KMS-11 (cell line): ENCODE measurements around the gene UBN2.

Experiments
- H2AFZ ChIP-seq: fragments of 200-600 bp; sonication (generic); 2 replicates; pipeline ENCODE4 v1.6.1; 2016; ENCODE audit warnings: antibody characterized with exemption, mixed run types, low read depth
- H3K27ac ChIP-seq: fragments of 200-600 bp; sonication (generic); 2 replicates; pipeline ENCODE4 v1.6.1; 2016; ENCODE audit warnings: mild to moderate bottlenecking, mixed run types
- H3K27me3 ChIP-seq: fragments of 200-600 bp; sonication (generic); 2 replicates; pipeline ENCODE4 v1.6.1; 2017; ENCODE audit warnings: mild to moderate bottlenecking, low read depth, mixed run types, moderate library complexity; ENCODE audit not compliant: insufficient read depth
- H3K36me3 ChIP-seq: fragments of 200-600 bp; sonication (generic); 2 replicates; pipeline ENCODE4 v1.6.1; 2017; ENCODE audit warnings: mild to moderate bottlenecking, mixed run types; ENCODE audit not compliant: insufficient read depth
- H3K4me1 ChIP-seq: fragments of 200-600 bp; sonication (generic); 2 replicates; pipeline ENCODE4 v1.6.1; 2016; ENCODE audit warnings: mild to moderate bottlenecking, low read depth, mixed run types; ENCODE audit not compliant: poor library complexity, severe bottlenecking
- H3K4me2 ChIP-seq: fragments of 200-600 bp; sonication (generic); 2 replicates; pipeline ENCODE4 v1.7.0; 2016; ENCODE audit warnings: mild to moderate bottlenecking, mixed run types
- H3K4me3 ChIP-seq: fragments of 200-600 bp; sonication (generic); IDR thresholded peaks from 2 replicates; pipeline ENCODE4 v1.6.1; 2017; ENCODE audit warnings: low read depth, low read length, mixed read lengths; ENCODE audit not compliant: insufficient read depth
- H3K79me2 ChIP-seq: fragments of 200-600 bp; sonication (generic); 2 replicates; pipeline ENCODE4 v1.6.1; 2016; ENCODE audit warnings: low read depth, mixed run types; ENCODE audit not compliant: insufficient read depth
- H3K9ac ChIP-seq: fragments of 200-600 bp; sonication (generic); 2 replicates; pipeline ENCODE4 v1.6.1; 2016; ENCODE audit warnings: mild to moderate bottlenecking, mixed run types
- H4K20me1 ChIP-seq: fragments of 200-600 bp; sonication (generic); 2 replicates; pipeline ENCODE4 v1.6.1; 2016; ENCODE audit warnings: mild to moderate bottlenecking, mixed run types; ENCODE audit not compliant: insufficient read depth
- TF ChIP-seq, protein P1 (sequence below): fragments of 200-600 bp; sonication (generic); conservative IDR thresholded peaks from 2 replicates; pipeline ENCODE4 v1.6.1; 2017; ENCODE audit warnings: low read depth, mild to moderate bottlenecking, antibody characterized with exemption, low read length, moderate library complexity, mixed read lengths

The UBN2 gene

GRCh38 chr7:139264220-139264619, 33.2 kb downstream of the UBN2 start:
- Histone ChIP-seq H3K27me3 (no peaks in the 10 kb centered on the region), H3K4me2 (no peak overlapping the region), H3K9ac (no peak overlapping the region), H3K79me2 (no peaks in the 10 kb centered on the region), H3K27ac (no peak overlapping the region), H3K4me3 (no peak overlapping the region), H2AFZ (no peak overlapping the region), H4K20me1 (no peaks in the 10 kb centered on the region), H3K4me1 (no peaks in the 10 kb centered on the region), H3K36me3 (peaks cover 7% of the 10 kb centered on the region)
- TF ChIP-seq, protein P1, sequence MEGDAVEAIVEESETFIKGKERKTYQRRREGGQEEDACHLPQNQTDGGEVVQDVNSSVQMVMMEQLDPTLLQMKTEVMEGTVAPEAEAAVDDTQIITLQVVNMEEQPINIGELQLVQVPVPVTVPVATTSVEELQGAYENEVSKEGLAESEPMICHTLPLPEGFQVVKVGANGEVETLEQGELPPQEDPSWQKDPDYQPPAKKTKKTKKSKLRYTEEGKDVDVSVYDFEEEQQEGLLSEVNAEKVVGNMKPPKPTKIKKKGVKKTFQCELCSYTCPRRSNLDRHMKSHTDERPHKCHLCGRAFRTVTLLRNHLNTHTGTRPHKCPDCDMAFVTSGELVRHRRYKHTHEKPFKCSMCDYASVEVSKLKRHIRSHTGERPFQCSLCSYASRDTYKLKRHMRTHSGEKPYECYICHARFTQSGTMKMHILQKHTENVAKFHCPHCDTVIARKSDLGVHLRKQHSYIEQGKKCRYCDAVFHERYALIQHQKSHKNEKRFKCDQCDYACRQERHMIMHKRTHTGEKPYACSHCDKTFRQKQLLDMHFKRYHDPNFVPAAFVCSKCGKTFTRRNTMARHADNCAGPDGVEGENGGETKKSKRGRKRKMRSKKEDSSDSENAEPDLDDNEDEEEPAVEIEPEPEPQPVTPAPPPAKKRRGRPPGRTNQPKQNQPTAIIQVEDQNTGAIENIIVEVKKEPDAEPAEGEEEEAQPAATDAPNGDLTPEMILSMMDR = no peak

- Histone ChIP-seq H3K27me3 (no peaks in the 10 kb centered on the region), H4K20me1 (no peaks in the 10 kb centered on the region), H3K4me2 (no peak overlapping the region), H3K9ac (no peak overlapping the region), H3K4me3 (no peak overlapping the region), H3K27ac (no peak overlapping the region), H3K79me2 (no peaks in the 10 kb centered on the region), H3K4me1 (no peaks in the 10 kb centered on the region), H3K36me3 (peaks cover 10% of the 10 kb centered on the region), H2AFZ (no peak overlapping the region)
- TF ChIP-seq, protein P1 = no peak
These were observed 34.6 kb downstream of the UBN2 start for GRCh38 chr7:139265673-139266072.

- Histone ChIP-seq H2AFZ (no peak overlapping the region), H3K4me2 (no peak overlapping the region), H3K79me2 (no peaks in the 10 kb centered on the region), H3K27ac (no peak overlapping the region), H3K4me3 (no peak overlapping the region), H3K4me1 (no peaks in the 10 kb centered on the region), H4K20me1 (no peaks in the 10 kb centered on the region), H3K27me3 (no peaks in the 10 kb centered on the region), H3K9ac (no peak overlapping the region), H3K36me3 (0 out of 2 replicates have a peak, but pooled peaks cover 3% of the 10 kb centered on the region)
- TF ChIP-seq, protein P1 = no peak
These were observed 40.9 kb downstream of the UBN2 start for GRCh38 chr7:139271718-139272628.

- Histone ChIP-seq H3K4me2 (no peak overlapping the region), H3K79me2 (no peaks in the 10 kb centered on the region), H3K4me1 (no peaks in the 10 kb centered on the region), H3K4me3 (no peak overlapping the region), H4K20me1 (no peaks in the 10 kb centered on the region), H3K27ac (no peak overlapping the region), H3K36me3 (no peaks in the 10 kb centered on the region; the same call in 1 of the 2 replicates), H2AFZ (no peak overlapping the region), H3K27me3 (no peaks in the 10 kb centered on the region), H3K9ac (no peak overlapping the region)
- TF ChIP-seq, protein P1 = no peak
These were observed 53.3 kb downstream of the UBN2 start for GRCh38 chr7:139284252-139284896.
